Measurements from ENCODE around the gene MEF2D.

MEF2D gene

DNA sequence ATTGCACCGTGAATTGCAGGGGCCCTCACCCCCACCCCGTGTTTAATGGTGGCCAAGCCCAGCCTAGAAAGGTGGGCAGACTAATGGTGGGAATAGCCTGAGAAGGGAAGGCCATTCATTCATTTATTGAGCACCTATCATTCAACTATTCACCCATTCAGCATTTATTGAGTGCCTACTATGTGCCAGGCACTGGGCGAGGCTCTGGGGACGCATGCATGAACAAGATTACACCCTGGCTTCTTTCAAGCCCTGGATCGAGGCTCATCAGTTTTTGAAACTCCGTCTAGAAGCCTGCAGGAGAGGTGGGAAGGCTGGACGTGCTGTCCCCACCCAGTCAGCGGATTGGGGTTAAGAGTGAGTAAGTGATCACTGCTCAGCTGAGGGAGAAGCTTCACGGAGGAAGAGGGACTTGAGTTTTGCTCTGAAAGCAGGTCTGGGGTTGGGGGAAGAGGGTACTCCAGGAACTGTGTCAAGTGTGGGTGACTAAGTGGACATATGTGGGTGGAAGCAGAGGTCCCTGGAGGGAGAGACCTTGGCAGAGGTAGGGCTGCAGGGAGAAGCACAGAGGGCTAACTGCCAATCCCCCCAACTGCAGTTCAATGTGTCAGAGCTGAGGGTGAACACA lies 35.6 kb downstream of the MEF2D start:
- no peak for DNase-seq

DNA sequence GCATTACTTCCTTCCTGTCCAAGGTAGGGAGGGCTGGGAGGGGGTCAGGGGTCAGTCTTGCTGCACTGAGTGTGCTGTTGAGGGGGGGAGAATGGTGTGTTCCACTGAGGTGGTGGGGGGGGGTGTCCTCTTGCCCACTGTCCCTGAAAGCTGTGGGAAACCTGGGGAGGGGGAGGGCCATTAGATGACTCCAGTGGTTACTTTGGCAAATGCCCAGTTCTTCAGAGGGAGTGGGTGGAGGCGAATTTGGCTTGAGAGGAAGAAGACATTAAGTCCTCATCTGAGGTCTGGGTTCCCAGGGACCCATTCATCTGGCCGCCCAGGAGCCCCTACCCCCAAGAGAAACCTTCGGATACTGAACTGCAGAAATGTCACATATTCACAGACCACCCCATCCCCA lies 36.2 kb downstream of the MEF2D start:
- no peak for DNase-seq

DNA sequence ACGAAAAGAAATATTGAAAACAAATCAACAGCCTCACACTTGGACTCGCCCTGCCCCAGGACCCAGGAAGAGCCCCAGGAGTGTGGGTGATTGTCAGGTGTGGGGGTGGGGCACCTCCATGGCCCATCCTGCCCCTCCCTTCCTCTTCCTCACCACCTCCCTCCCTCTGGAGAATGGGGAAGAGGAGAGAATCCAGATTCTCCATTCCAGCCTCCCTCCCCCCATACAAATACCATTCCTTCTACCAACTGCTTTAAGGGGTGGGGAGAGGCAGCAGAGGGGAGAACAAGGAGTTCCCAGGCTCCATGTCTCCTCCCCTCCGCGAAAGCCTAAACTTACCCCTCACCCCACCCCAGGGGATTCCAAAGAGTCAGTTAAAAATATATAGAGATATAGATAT lies 36.7 kb downstream of the MEF2D start:
- no peak for DNase-seq

GRCh38 chr1:156462954-156463795 lies 37.4 kb downstream of the MEF2D start:
- no peak for DNase-seq

DNA sequence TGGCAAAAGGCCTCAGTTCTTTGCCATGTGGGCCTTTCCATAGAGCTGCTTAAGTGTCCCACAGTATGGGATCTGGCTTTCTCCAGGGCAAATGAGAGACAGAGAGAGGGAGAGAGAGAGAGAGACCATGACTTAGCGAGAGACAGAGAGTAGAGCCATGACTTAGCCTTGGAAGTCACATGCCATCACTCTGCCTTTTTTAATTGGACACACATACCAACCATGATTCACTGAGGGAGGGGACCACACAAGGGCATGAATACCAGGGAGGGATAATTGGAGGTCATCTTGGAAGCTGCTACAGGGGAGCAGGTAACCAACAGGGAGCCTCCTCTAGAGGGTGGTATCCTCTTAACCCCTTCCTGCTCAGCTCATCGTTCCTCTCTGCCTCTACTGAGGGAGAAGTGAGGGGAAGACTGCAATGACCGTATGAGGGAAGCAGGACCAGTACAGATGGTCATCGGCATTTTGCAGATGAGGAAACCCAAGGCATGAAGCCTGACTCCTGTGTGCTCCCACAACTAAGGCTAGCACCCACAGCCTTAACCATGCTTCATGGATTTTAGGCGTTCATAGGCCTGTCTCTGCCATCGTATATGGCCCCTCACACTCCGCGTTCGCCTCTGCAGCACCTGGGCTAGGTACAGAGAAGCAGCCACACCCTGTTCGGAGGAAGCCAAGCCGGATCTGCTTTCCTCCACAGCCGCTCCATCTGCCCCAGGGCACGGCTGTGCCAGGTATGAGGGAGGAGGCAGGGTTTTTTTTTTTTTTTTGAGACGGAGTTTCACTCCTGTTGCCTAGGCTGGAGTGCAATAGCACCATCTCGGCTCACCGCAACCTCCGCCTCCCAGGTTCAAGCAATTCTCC lies 38.6 kb downstream of the MEF2D start:
- DNase-seq = no peak

DNA sequence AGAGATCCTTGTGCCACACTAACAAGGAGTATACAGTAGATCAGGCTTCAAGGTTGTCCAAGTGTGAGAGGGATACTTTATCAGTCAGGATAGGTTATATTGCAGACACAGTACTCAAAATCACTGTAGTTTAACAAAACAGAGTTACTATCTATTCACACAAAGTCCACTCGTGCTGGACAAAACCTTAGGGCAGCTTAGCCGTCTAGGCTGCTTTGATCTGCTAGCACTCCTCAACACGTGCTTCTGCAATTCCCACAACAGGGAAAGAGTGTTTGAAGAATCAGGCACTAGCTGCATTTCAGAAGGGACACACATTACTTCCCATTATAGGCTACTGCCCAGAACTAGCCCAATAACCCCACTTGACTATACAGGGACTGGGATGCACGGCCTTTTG lies 39.5 kb downstream of the MEF2D start:
- peak; percentile 70 for DNase-seq

- DNase-seq = peak; percentile 95
Measured at GRCh38 chr1:156460525-156460924, 40.0 kb downstream of the MEF2D start.

GRCh38 chr1:156458181-156458503 lies 42.4 kb downstream of the MEF2D start:
- no peak for DNase-seq

- DNase-seq = peak; percentile 99
Measured at GRCh38 chr1:156456625-156457465, 43.7 kb downstream of the MEF2D start.

DNA sequence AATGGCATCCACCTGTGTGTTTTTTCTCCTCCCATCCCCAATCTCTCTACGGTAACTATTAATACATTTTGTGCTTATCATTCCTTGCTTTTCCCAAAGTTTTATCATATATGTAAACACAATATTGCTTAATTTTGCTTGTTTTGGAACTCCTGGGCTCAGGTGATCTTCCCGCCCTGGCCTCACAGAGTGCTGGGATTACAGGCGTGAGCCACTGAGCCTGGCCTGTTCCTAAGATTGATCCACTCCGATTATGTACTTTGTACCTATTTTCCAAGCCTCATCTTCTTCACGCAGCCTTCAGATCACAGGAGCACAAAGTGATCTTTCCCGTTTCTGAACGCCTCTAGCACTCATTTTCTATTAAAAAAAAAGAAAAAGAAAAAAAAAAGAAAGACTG lies 45.2 kb downstream of the MEF2D start:
- no peak for DNase-seq

DNA sequence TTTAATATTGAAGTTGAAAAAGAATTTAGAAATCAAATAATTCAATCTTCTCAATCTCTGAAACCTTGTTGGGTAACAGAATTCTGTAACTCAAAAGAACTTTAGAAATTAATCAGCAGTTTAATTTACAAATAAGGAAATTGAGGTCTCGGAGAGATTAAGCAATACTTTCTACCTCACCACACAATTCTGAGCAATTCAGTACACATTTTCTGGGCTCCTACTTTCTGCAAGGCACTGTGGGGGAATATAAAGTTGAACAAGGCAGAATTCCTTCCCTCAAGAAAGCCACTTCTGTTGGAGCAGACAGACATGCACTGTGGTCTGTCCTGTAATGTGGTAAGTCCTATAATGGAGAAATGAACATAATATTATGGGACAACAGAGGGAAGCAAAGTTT lies 47.7 kb downstream of the MEF2D start:
- no peak for DNase-seq

DNA sequence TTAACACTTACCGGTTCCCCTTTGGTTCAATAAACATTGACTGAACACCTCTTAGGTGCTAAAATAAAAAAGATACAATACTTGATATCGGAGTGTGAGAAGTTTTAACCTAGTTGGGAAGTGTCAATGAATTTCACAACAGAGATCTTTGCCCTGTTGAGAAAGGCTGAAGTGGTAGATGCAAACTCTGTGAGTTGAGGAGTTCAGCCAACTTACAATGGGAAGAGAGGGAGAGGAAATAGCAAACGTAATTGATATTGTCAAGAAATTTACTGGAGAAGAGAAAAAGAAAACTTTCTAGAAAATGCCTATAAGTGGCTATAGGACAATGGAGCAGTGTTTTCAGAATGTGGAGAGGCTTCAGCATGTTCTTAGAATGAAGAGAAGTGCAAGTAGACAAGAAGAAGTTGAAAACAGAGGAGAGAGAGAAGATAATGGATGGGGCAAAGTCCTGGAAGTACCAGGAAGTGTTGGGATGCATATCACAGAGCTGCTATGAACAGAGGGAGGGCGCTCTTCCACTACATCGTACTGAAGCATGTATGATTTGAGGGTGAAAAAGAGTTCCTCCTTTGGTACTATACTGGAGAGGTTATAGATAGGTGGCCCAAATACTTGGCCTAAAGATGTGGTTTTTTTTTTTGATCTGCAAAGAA lies 48.9 kb downstream of the MEF2D start:
- peak; percentile 28 for DNase-seq

DNA sequence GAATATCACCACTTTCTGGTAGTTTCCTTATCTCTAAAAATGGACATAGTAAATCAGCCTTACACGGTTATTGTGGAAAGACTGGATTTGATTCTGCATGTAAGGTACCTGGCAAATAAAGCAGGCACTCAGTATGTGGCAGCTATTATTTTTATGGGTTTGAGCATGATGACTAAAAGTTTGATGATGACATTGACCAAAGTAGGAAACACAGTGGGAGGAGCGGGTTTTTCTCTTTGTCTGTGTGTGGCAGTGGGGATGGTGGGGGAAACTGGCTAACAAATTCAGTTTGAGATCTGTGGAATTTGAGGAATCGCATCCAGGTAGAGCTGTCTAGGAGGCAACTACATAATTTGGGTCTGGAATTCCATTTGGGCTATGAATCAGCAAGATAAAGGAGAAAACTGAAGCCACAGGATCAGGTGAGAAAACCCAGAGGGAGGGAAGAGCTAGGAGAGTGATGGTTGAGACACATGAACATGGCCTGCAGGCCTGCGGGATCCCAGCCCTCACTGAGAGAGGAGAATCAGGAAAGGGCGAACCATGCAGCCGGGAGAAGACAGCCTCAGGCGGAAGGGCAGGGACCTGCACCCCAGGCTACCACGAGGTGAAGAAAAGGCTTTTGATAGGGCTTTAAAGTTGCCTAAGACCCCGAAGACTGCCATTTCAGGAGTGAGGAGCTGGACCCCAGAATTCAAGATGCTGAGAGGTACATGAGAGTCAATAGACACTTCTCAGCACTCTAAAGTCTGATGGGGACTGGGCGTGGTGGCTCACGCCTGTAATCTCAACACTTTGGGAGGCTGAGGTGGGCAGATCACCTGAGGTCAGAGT lies 52.2 kb downstream of the MEF2D start:
- DNase-seq = no peak

GRCh38 chr1:156445789-156446263 lies 54.7 kb downstream of the MEF2D start:
- DNase-seq = peak; percentile 91

DNA sequence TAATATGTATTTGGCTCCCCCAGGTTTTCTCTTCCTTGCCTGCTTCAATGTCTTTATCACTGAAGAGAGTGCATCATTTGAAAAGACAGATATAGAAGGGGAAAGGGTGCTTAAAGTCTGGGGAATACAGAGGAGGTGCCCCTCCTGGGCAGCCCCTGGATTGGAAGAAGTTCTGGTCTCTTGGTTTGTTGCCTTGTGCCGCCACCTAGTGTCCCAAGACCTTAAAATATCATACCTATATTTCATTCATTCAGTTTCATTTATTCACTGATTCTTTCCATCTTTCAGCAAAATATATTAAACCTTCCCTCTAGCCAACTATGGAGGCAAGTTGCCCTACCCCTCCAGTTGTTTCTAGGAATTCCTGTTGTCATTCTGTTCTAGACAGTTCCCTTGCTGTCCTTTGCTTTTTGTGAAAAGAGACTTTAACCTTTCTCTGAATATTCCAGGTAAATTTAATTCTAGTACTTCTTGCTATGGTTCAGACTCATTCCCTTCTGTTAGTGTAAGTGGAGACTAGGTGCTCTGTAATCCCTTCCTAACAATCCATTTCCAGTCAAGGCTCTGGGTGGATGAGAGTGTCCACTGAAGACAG lies 56.1 kb downstream of the MEF2D start:
- DNase-seq = peak; percentile 79

- no peak for DNase-seq
Measured at GRCh38 chr1:156443286-156443685, 57.3 kb downstream of the MEF2D start.

- no peak for DNase-seq
Measured at GRCh38 chr1:156440654-156441437, 59.7 kb downstream of the MEF2D start.

GRCh38 chr1:156439777-156440183 lies 60.8 kb downstream of the MEF2D start:
- DNase-seq = no peak

GRCh38 chr1:156439036-156439776 lies 61.4 kb downstream of the MEF2D start:
- no peak for DNase-seq

Measured in OCI-M1 (cell line).